Activated CD4-positive, alpha-beta T cell treated with anti-CD3 and anti-CD28 coated beads, Interleukin-2, amount 10 ng/mL, durations not matched to agents 7 days and 5 days (primary cell): ENCODE measurements around the gene SEZ6. TPM values are rescaled to one million over a fixed set of nuclear protein-coding genes. Genes with fewer than 3 reads are reported as not detected.

ENCODE experiments used
- CTCF ChIA-PET: fragments of 350-600 bp; sonication (Branson Sonifier 250); formaldehyde crosslinking; loops from one replicate; lab custom pipeline; 2021; ENCODE audit warnings: antibody characterized with exemption; lab: Charles Lee
- POLR2A ChIA-PET: fragments of 350-600 bp; sonication (Branson Sonifier 250); formaldehyde crosslinking; loops from one replicate; lab custom pipeline; 2021; ENCODE audit warnings: antibody characterized with exemption; lab: Charles Lee
- DNase-seq: peaks from one replicate; pipeline ENCODE4 v3.0.0-alpha.2; 2020
- H3K27ac Mint-ChIP-seq: one replicate; pipeline ENCODE4 v1.8.0; 2021; ENCODE audit warnings: mild to moderate bottlenecking, moderate library complexity, mixed read lengths
- H3K27me3 Mint-ChIP-seq: one replicate; pipeline ENCODE4 v1.8.0; 2021; ENCODE audit warnings: mixed read lengths
- H3K36me3 Mint-ChIP-seq: one replicate; pipeline ENCODE4 v1.8.0; 2021; ENCODE audit warnings: low read depth, mixed read lengths
- H3K4me1 Mint-ChIP-seq: one replicate; pipeline ENCODE4 v1.8.0; 2021; ENCODE audit warnings: mixed read lengths
- H3K4me3 Mint-ChIP-seq: one replicate; pipeline ENCODE4 v1.8.0; 2021; ENCODE audit warnings: mild to moderate bottlenecking, moderate library complexity, mixed read lengths
- H3K9me3 Mint-ChIP-seq: one replicate; pipeline ENCODE4 v1.8.0; 2021; ENCODE audit warnings: mixed read lengths
- total RNA-seq, 2 experiments: library from RNA; stranded (reverse); gene quantifications; one replicate each; pipeline ENCODE4 v1.2.3, GENCODE V29; 2021

The SEZ6 gene
- total RNA-seq, 2 experiments from 2014 or later: not detected

GRCh38 chr17:29042679-29043538, 37.1 kb upstream of the SEZ6 start, which contains the start of gene PIPOX:
TSS of gene PIPOX (plus strand) at chr17:29043141. CDS start at chr17:29043226, 85 bp downstream.
- ChIA-PET POLR2A (no interaction called here), CTCF (no interaction called here)
- no peaks in the 10 kb centered on the region for H3K36me3 Mint-ChIP-seq
- H3K27me3 Mint-ChIP-seq: peaks cover 5% of the 10 kb centered on the region
- peaks cover 7% of the 10 kb centered on the region for H3K4me1 Mint-ChIP-seq
- H3K27ac Mint-ChIP-seq: no peak within 1 kb of the TSS
- no peak for DNase-seq
- H3K9me3 Mint-ChIP-seq: no peaks in the 10 kb centered on the region
- H3K4me3 Mint-ChIP-seq: no peak within 1 kb of the TSS

GRCh38 chr17:29042026-29042678, 36.3 kb upstream of the SEZ6 start:
- Mint-ChIP-seq H3K4me1 (peaks cover 7% of the 10 kb centered on the region), H3K36me3 (no peaks in the 10 kb centered on the region), H3K4me3 (no peak overlapping the region), H3K27ac (no peak overlapping the region), H3K27me3 (peaks cover 3% of the 10 kb centered on the region), H3K9me3 (no peaks in the 10 kb centered on the region)
- no peak for DNase-seq
- POLR2A ChIA-PET: no interaction called here
- CTCF ChIA-PET: no interaction called here

GRCh38 chr17:29041571-29041970, 35.7 kb upstream of the SEZ6 start:
- Mint-ChIP-seq H3K4me1 (peaks cover 7% of the 10 kb centered on the region), H3K27ac (no peak overlapping the region), H3K27me3 (peaks cover 2% of the 10 kb centered on the region), H3K36me3 (no peaks in the 10 kb centered on the region), H3K9me3 (no peaks in the 10 kb centered on the region), H3K4me3 (no peak overlapping the region)
- ChIA-PET CTCF (no interaction called here), POLR2A (no interaction called here)
- no peak for DNase-seq

- H3K36me3 Mint-ChIP-seq: no peaks in the 10 kb centered on the region
- no peak overlapping the region for H3K4me3 Mint-ChIP-seq
- H3K9me3 Mint-ChIP-seq: no peaks in the 10 kb centered on the region
- peaks cover 3% of the 10 kb centered on the region for H3K27me3 Mint-ChIP-seq
- ChIA-PET POLR2A (no interaction called here), CTCF (no interaction called here)
- H3K4me1 Mint-ChIP-seq: peaks cover 7% of the 10 kb centered on the region
- H3K27ac Mint-ChIP-seq: no peak overlapping the region
- no peak for DNase-seq
These were observed 35.3 kb upstream of the SEZ6 start for GRCh38 chr17:29041091-29041490.

GRCh38 chr17:29039764-29040598, 34.1 kb upstream of the SEZ6 start:
- H3K4me3 Mint-ChIP-seq: no peak overlapping the region

GRCh38 chr17:29038085-29038795, 32.4 kb upstream of the SEZ6 start:
- POLR2A ChIA-PET: no interaction called here
- H3K27ac Mint-ChIP-seq: no peak overlapping the region
- H3K36me3 Mint-ChIP-seq: peaks cover 3% of the 10 kb centered on the region
- DNase-seq: no peak
- H3K4me1 Mint-ChIP-seq: peaks cover 5% of the 10 kb centered on the region
- no peak overlapping the region for H3K4me3 Mint-ChIP-seq
- CTCF ChIA-PET: no interaction called here
- peaks cover 22% of the 10 kb centered on the region for H3K27me3 Mint-ChIP-seq
- H3K9me3 Mint-ChIP-seq: peaks cover 10% of the 10 kb centered on the region

More at GRCh38 chr17:29039764-29040598, 34.1 kb upstream of the SEZ6 start:
- CTCF ChIA-PET: interaction anchor here (0.6 kb wide), 1 partner anchor 734 kb away, joined by 3 read pairs; no protein-coding TSS in a partner anchor
- H3K36me3 Mint-ChIP-seq: peaks cover 3% of the 10 kb centered on the region
- POLR2A ChIA-PET: no interaction called here
- H3K4me1 Mint-ChIP-seq: peaks cover 7% of the 10 kb centered on the region
- H3K9me3 Mint-ChIP-seq: peaks cover 4% of the 10 kb centered on the region
- no peak overlapping the region for H3K27ac Mint-ChIP-seq
- H3K27me3 Mint-ChIP-seq: peaks cover 11% of the 10 kb centered on the region
- DNase-seq: no peak

- ChIA-PET POLR2A (no interaction called here), CTCF (interaction anchor here (1.1 kb wide), 1 partner anchor 24 kb away, joined by 4 read pairs; no protein-coding TSS in a partner anchor)
- Mint-ChIP-seq H3K27me3 (peaks cover 26% of the 10 kb centered on the region), H3K27ac (no peak overlapping the region), H3K4me3 (no peak overlapping the region), H3K9me3 (peaks cover 10% of the 10 kb centered on the region), H3K4me1 (peaks cover 3% of the 10 kb centered on the region), H3K36me3 (peaks cover 3% of the 10 kb centered on the region)
- DNase-seq: no peak
These were observed 31.9 kb upstream of the SEZ6 start for GRCh38 chr17:29037739-29038084.

GRCh38 chr17:29036584-29036983, 30.8 kb upstream of the SEZ6 start:
- peaks cover 37% of the 10 kb centered on the region for H3K27me3 Mint-ChIP-seq
- H3K36me3 Mint-ChIP-seq: peaks cover 3% of the 10 kb centered on the region
- ChIA-PET POLR2A (no interaction called here), CTCF (interaction anchor here (1.1 kb wide), 1 partner anchor 23 kb away, joined by 4 read pairs; no protein-coding TSS in a partner anchor)
- H3K4me1 Mint-ChIP-seq: no peaks in the 10 kb centered on the region
- peaks cover 10% of the 10 kb centered on the region for H3K9me3 Mint-ChIP-seq
- no peak overlapping the region for H3K27ac Mint-ChIP-seq
- no peak overlapping the region for H3K4me3 Mint-ChIP-seq
- no peak for DNase-seq

- H3K4me3 Mint-ChIP-seq: no peak overlapping the region
- H3K27me3 Mint-ChIP-seq: peaks cover 40% of the 10 kb centered on the region
- peaks cover 3% of the 10 kb centered on the region for H3K36me3 Mint-ChIP-seq
- ChIA-PET POLR2A (no interaction called here), CTCF (interaction anchor here (0.7 to 1.6 kb wide), 3 partner anchors 15 to 210 kb away, joined by 3 to 4 read pairs (median 4); no protein-coding TSS in a partner anchor)
- DNase-seq: no peak
- H3K27ac Mint-ChIP-seq: no peak overlapping the region
- no peaks in the 10 kb centered on the region for H3K4me1 Mint-ChIP-seq
- H3K9me3 Mint-ChIP-seq: peaks cover 10% of the 10 kb centered on the region
These were observed 28.7 kb upstream of the SEZ6 start for GRCh38 chr17:29034510-29034909.

- Mint-ChIP-seq H3K9me3 (peaks cover 10% of the 10 kb centered on the region), H3K27me3 (peaks cover 43% of the 10 kb centered on the region), H3K4me3 (no peak overlapping the region), H3K27ac (no peak overlapping the region), H3K36me3 (peaks cover 3% of the 10 kb centered on the region), H3K4me1 (no peaks in the 10 kb centered on the region)
- CTCF ChIA-PET: interaction anchor here (1.8 kb wide), 1 partner anchor 15 kb away, joined by 4 read pairs; no protein-coding TSS in a partner anchor
- no peak for DNase-seq
- POLR2A ChIA-PET: no interaction called here
These were observed 27.0 kb upstream of the SEZ6 start for GRCh38 chr17:29032857-29033197.

GRCh38 chr17:29032013-29032856, 26.4 kb upstream of the SEZ6 start:
- no peaks in the 10 kb centered on the region for H3K4me1 Mint-ChIP-seq
- peaks cover 3% of the 10 kb centered on the region for H3K36me3 Mint-ChIP-seq
- H3K4me3 Mint-ChIP-seq: no peak overlapping the region
- peaks cover 10% of the 10 kb centered on the region for H3K9me3 Mint-ChIP-seq
- POLR2A ChIA-PET: no interaction called here
- H3K27me3 Mint-ChIP-seq: peaks cover 45% of the 10 kb centered on the region
- DNase-seq: no peak
- CTCF ChIA-PET: interaction anchor here (1.8 kb wide), 1 partner anchor 16 kb away, joined by 4 read pairs; no protein-coding TSS in a partner anchor
- no peak overlapping the region for H3K27ac Mint-ChIP-seq
